ENCODE measurements around the gene KCTD10.

DNA sequence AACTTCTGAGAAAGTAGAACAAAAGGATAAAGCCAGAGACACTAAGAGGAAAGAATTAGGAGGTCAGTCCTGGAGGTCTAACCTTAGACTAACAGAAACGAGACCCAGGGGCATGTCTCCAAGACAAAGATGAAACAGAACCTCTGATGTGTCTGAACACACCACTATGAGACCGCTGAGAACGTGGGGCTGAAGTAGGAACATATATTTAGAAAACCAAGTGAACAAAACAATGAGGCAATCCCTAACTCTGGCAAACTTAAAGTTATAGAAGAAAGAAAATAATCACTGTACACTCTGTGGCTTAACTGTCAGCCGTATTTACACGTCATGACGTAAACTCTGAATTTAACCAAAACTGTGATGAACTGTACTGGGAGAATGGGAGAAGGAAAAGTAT, 17.9 kb downstream of the KCTD10 start:
- TF ChIP-seq POLR2A (IDR thresholded peaks at IDR 0.05): no peak
- TF ChIP-seq, protein P1, sequence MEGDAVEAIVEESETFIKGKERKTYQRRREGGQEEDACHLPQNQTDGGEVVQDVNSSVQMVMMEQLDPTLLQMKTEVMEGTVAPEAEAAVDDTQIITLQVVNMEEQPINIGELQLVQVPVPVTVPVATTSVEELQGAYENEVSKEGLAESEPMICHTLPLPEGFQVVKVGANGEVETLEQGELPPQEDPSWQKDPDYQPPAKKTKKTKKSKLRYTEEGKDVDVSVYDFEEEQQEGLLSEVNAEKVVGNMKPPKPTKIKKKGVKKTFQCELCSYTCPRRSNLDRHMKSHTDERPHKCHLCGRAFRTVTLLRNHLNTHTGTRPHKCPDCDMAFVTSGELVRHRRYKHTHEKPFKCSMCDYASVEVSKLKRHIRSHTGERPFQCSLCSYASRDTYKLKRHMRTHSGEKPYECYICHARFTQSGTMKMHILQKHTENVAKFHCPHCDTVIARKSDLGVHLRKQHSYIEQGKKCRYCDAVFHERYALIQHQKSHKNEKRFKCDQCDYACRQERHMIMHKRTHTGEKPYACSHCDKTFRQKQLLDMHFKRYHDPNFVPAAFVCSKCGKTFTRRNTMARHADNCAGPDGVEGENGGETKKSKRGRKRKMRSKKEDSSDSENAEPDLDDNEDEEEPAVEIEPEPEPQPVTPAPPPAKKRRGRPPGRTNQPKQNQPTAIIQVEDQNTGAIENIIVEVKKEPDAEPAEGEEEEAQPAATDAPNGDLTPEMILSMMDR (IDR thresholded peaks at IDR 0.05): no peak
